Hippocampal formation (tissue), 2 donors: ENCODE measurements around the gene RET.

Experiments used
- DNase-seq, 2 donors: peaks; one replicate each; lab custom pipeline; 2025; lab: John Stamatoyannopoulos, UW

The RET gene

GRCh38 chr10:43170491-43170890, 93.6 kb downstream of the RET start:
- DNase-seq, result no peak

GRCh38 chr10:43172645-43173044, 95.8 kb downstream of the RET start:
- DNase-seq, result no peak

- DNase-seq, result no peak
Measured at GRCh38 chr10:43173120-43173519, 96.3 kb downstream of the RET start.

GRCh38 chr10:43174969-43175368, 98.1 kb downstream of the RET start:
- DNase-seq, result no peak

GRCh38 chr10:43176271-43176670, 99.4 kb downstream of the RET start:
- DNase-seq, result no peak

GRCh38 chr10:43177595-43177994, 100.7 kb downstream of the RET start:
- DNase-seq, result no peak
